ENCODE measurements around the gene FHOD3.

- TF ChIP-seq POLR2A (IDR thresholded peaks at IDR 0.05) = no peak
- TF ChIP-seq, protein P1, sequence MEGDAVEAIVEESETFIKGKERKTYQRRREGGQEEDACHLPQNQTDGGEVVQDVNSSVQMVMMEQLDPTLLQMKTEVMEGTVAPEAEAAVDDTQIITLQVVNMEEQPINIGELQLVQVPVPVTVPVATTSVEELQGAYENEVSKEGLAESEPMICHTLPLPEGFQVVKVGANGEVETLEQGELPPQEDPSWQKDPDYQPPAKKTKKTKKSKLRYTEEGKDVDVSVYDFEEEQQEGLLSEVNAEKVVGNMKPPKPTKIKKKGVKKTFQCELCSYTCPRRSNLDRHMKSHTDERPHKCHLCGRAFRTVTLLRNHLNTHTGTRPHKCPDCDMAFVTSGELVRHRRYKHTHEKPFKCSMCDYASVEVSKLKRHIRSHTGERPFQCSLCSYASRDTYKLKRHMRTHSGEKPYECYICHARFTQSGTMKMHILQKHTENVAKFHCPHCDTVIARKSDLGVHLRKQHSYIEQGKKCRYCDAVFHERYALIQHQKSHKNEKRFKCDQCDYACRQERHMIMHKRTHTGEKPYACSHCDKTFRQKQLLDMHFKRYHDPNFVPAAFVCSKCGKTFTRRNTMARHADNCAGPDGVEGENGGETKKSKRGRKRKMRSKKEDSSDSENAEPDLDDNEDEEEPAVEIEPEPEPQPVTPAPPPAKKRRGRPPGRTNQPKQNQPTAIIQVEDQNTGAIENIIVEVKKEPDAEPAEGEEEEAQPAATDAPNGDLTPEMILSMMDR (IDR thresholded peaks at IDR 0.05) = no peak
Measured at GRCh38 chr18:36269157-36269556, 28.4 kb upstream of the FHOD3 start.

Data from uterus (tissue), 2 donors.